Chondrocyte (in vitro differentiated cells): ENCODE results near the gene C16orf89. TPM values are rescaled to one million over a fixed set of nuclear protein-coding genes. Genes with fewer than 3 reads are reported as not detected.

Experiments used
- DNase-seq: peaks from one replicate; pipeline ENCODE4 v3.0.0; 2021; ENCODE audit warnings: mixed read lengths, low spot score
- H3K27ac Mint-ChIP-seq: one replicate; pipeline ENCODE4 v1.8.0; 2021; ENCODE audit warnings: mild to moderate bottlenecking, moderate library complexity, mixed read lengths; ENCODE audit not compliant: unreplicated experiment
- H3K27me3 Mint-ChIP-seq: 2 replicates; pipeline ENCODE4 v1.8.0; 2021; ENCODE audit warnings: low read depth, mixed read lengths
- H3K36me3 Mint-ChIP-seq: 2 replicates; pipeline ENCODE4 v1.8.0; 2021; ENCODE audit warnings: low read depth, mixed read lengths
- H3K4me1 Mint-ChIP-seq: 2 replicates; pipeline ENCODE4 v1.8.0; 2021; ENCODE audit warnings: low read depth, mild to moderate bottlenecking, mixed read lengths
- H3K4me3 Mint-ChIP-seq: one replicate; pipeline ENCODE4 v1.8.0; 2021; ENCODE audit warnings: mild to moderate bottlenecking, moderate library complexity, mixed read lengths; ENCODE audit not compliant: unreplicated experiment
- H3K9me3 Mint-ChIP-seq: 2 replicates; pipeline ENCODE4 v1.8.0; 2021; ENCODE audit warnings: low read depth, mixed read lengths
- total RNA-seq: library from RNA; stranded (reverse); gene quantifications from 3 replicates; pipeline ENCODE4 v1.2.1, GENCODE V29; 2021
- TF ChIP-seq, protein P1 (sequence below): fragments of 200-600 bp; sonication (generic); IDR thresholded peaks from 2 replicates; pipeline ENCODE4 v1.5.0; 2021; ENCODE audit warnings: antibody characterized with exemption, mild to moderate bottlenecking, moderate library complexity

The C16orf89 gene
- total RNA-seq, 1 donor from 2014 or later = not detected

DNA sequence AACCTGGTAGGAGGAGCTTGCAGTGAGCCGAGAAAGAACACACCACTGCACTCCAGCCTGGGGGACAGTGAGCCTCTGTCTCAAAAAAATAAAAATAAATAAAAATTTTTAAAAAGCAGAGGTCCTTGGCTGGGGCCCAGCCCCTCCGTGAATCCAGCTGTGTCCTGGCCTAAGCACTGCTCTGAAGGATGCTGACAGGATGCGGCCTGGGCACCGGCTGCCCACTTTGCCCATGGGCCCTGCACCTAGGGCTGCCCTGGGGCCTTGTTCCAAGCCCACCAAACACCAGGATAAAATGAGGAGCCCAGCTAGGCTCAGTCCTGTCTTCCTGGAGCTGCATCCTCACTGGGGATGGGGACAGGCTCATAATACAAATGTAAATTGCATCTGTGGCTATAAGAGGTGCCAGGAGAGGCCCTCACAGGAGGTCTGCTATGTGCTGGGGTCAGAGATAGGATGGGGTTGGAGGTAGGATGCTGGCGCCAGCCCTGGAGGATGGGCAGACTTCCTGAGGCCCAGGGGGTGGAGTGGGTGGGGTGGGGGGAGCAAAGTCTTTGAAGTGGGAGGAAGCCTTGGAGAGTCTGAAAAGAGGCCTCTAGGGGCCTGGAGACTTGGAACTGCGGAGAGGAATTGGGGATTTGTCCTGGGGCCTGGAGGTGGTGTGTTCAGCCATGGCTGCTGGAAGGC is 6.2 kb downstream of the C16orf89 start:
- no peaks in the 10 kb centered on the region for H3K36me3 Mint-ChIP-seq
- H3K4me3 Mint-ChIP-seq = no peak overlapping the region
- peaks cover 23% of the 10 kb centered on the region for H3K27me3 Mint-ChIP-seq
- no peaks in the 10 kb centered on the region for H3K9me3 Mint-ChIP-seq
- peak; percentile 24 for DNase-seq
- peaks cover 2% of the 10 kb centered on the region for H3K4me1 Mint-ChIP-seq
- no peak overlapping the region for H3K27ac Mint-ChIP-seq
- TF ChIP-seq, protein P1, sequence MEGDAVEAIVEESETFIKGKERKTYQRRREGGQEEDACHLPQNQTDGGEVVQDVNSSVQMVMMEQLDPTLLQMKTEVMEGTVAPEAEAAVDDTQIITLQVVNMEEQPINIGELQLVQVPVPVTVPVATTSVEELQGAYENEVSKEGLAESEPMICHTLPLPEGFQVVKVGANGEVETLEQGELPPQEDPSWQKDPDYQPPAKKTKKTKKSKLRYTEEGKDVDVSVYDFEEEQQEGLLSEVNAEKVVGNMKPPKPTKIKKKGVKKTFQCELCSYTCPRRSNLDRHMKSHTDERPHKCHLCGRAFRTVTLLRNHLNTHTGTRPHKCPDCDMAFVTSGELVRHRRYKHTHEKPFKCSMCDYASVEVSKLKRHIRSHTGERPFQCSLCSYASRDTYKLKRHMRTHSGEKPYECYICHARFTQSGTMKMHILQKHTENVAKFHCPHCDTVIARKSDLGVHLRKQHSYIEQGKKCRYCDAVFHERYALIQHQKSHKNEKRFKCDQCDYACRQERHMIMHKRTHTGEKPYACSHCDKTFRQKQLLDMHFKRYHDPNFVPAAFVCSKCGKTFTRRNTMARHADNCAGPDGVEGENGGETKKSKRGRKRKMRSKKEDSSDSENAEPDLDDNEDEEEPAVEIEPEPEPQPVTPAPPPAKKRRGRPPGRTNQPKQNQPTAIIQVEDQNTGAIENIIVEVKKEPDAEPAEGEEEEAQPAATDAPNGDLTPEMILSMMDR = no peak

- no peak overlapping the region for H3K27ac Mint-ChIP-seq
- DNase-seq = peak; percentile 81
- peaks cover 20% of the 10 kb centered on the region for H3K27me3 Mint-ChIP-seq
- TF ChIP-seq, protein P1 = peak; percentile 53
- H3K4me3 Mint-ChIP-seq = no peak overlapping the region
- H3K9me3 Mint-ChIP-seq = no peaks in the 10 kb centered on the region
- H3K4me1 Mint-ChIP-seq = peaks cover 2% of the 10 kb centered on the region
- H3K36me3 Mint-ChIP-seq = no peaks in the 10 kb centered on the region
These were observed 7.3 kb downstream of the C16orf89 start for GRCh38 chr16:5058476-5058875.

- Mint-ChIP-seq H3K27ac (no peak overlapping the region), H3K4me1 (peaks cover 2% of the 10 kb centered on the region), H3K36me3 (no peaks in the 10 kb centered on the region), H3K27me3 (peaks cover 6% of the 10 kb centered on the region), H3K4me3 (no peak overlapping the region), H3K9me3 (no peaks in the 10 kb centered on the region)
- TF ChIP-seq, protein P1 = peak; percentile 62
- peak; percentile 79 for DNase-seq
These were observed 9.4 kb downstream of the C16orf89 start for GRCh38 chr16:5056352-5056751.

DNA sequence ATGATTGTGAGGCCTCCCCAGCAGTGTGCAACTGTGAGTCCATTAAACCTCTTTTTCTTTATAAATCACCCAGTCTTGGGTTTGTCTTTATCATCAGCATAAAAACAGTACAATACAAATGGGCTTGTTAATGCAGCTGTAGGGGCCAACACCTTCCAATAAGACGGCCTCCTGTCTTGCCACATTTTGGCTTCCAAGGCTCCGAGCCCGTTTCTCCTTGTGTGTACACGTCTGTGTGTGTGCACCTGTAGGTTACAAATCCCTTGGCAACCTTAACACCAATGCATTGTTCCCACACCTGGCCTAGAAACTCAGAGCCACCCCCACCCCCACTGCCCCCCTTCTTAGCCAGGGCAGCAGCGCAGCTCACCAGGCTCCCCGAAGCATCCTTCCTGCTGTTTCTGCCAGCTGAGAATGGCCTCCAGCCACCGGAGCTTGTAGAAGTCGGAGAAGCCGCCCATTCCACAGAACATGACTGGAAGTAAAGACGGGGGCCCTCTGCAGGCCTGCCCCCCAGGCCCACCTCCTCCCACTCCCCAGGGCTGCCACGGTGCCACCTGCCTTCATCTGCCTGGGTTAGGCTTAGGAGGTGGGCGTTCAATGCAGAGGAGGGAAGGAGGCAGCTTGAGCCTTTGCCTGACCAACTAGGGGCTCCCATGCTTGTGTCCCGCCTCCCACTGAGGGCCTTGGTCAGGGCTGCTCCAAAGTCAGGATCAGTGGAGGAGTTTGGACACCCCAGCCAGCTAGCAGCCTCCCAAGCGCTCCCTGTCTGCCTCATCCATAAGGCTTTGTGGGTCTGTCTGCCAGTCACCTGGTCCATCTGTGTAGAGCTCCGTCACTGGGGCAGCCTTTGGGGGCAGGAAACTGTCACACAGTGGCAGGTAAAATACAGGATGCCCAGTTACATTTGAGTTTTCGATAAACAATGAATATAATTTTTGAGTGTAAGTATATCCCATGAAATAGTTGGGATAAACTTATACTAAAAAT is 10.6 kb downstream of the C16orf89 start:
- H3K4me3 Mint-ChIP-seq = no peak overlapping the region
- H3K36me3 Mint-ChIP-seq = peaks cover 3% of the 10 kb centered on the region

DNA sequence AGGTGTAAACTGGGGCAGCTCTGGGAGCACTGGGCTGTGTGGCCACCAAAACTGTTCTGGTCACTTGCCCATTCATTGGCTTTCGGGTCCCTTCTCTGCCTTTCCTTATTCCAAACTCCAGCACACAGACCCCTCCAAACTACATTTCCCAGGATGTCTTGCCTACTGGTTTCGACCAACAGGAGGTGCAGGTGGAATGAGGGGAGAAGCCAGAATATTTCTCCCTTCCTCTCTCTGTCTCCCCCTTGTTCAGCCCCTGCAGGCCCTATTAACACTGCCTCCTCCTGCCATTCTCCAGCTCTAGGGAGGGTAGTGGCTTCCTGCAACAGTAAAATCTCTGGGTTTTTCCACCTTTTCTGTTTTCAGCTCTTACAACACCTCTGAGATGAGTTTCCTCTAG is 18.8 kb downstream of the C16orf89 start:
- TF ChIP-seq, protein P1 = no peak
- H3K9me3 Mint-ChIP-seq = peaks cover 15% of the 10 kb centered on the region
- H3K27ac Mint-ChIP-seq = no peak overlapping the region

More for the DNA sequence above, 10.6 kb downstream of the C16orf89 start:
- TF ChIP-seq, protein P1 = no peak
- Mint-ChIP-seq H3K27me3 (peaks cover 16% of the 10 kb centered on the region), H3K9me3 (peaks cover 5% of the 10 kb centered on the region), H3K4me1 (peaks cover 2% of the 10 kb centered on the region), H3K27ac (no peak overlapping the region)
- peak; percentile 67 for DNase-seq

More for the DNA sequence above, 18.8 kb downstream of the C16orf89 start:
- DNase-seq = peak; percentile 10
- peaks cover 6% of the 10 kb centered on the region for H3K36me3 Mint-ChIP-seq
- H3K27me3 Mint-ChIP-seq = peaks cover 48% of the 10 kb centered on the region
- no peaks in the 10 kb centered on the region for H3K4me1 Mint-ChIP-seq
- H3K4me3 Mint-ChIP-seq = no peak overlapping the region
